Progenitor cell of endocrine pancreas (in vitro differentiated cells): Measurements from ENCODE around the gene LUC7L3. TPM values are rescaled to one million over a fixed set of nuclear protein-coding genes. Genes with fewer than 3 reads are reported as not detected.

Experiments
- DNase-seq: peaks from one replicate; pipeline ENCODE4 v3.0.0; 2021; ENCODE audit warnings: low spot score; ENCODE audit not compliant: unreplicated experiment
- H3K27ac Mint-ChIP-seq: 2 replicates; pipeline ENCODE4 v1.8.0; 2021; ENCODE audit warnings: mild to moderate bottlenecking, moderate library complexity, mixed read lengths
- H3K27me3 Mint-ChIP-seq: 2 replicates; pipeline ENCODE4 v1.8.0; 2021; ENCODE audit warnings: mixed read lengths
- H3K36me3 Mint-ChIP-seq: 2 replicates; pipeline ENCODE4 v1.8.0; 2022; ENCODE audit warnings: mixed read lengths; ENCODE audit not compliant: insufficient read depth
- H3K4me1 Mint-ChIP-seq: 2 replicates; pipeline ENCODE4 v1.8.0; 2021; ENCODE audit warnings: low read depth, mixed read lengths
- H3K4me3 Mint-ChIP-seq: 2 replicates; pipeline ENCODE4 v1.8.0; 2021; ENCODE audit warnings: low read depth, mild to moderate bottlenecking, moderate library complexity, mixed read lengths
- H3K9me3 Mint-ChIP-seq: 2 replicates; pipeline ENCODE4 v1.8.0; 2021; ENCODE audit warnings: low read depth, mixed read lengths
- total RNA-seq: library from RNA; stranded (reverse); gene quantifications from 2 replicates; pipeline ENCODE4 v1.2.1, GENCODE V29; 2021
- TF ChIP-seq, protein P1 (sequence below): fragments of 200-600 bp; sonication (generic); IDR thresholded peaks from one replicate; pipeline ENCODE4 v1.5.0; 2021; ENCODE audit warnings: antibody characterized with exemption, mild to moderate bottlenecking; ENCODE audit not compliant: unreplicated experiment

Gene LUC7L3
- total RNA-seq, 1 donor from 2014 or later: 168 TPM

GRCh38 chr17:50779747-50780353, 60.4 kb downstream of the LUC7L3 start:
- H3K36me3 Mint-ChIP-seq: no peaks in the 10 kb centered on the region
- no peak for DNase-seq
- H3K4me3 Mint-ChIP-seq: no peak overlapping the region
- no peaks in the 10 kb centered on the region for H3K27me3 Mint-ChIP-seq
- H3K27ac Mint-ChIP-seq: no peak overlapping the region
- TF ChIP-seq, protein P1, sequence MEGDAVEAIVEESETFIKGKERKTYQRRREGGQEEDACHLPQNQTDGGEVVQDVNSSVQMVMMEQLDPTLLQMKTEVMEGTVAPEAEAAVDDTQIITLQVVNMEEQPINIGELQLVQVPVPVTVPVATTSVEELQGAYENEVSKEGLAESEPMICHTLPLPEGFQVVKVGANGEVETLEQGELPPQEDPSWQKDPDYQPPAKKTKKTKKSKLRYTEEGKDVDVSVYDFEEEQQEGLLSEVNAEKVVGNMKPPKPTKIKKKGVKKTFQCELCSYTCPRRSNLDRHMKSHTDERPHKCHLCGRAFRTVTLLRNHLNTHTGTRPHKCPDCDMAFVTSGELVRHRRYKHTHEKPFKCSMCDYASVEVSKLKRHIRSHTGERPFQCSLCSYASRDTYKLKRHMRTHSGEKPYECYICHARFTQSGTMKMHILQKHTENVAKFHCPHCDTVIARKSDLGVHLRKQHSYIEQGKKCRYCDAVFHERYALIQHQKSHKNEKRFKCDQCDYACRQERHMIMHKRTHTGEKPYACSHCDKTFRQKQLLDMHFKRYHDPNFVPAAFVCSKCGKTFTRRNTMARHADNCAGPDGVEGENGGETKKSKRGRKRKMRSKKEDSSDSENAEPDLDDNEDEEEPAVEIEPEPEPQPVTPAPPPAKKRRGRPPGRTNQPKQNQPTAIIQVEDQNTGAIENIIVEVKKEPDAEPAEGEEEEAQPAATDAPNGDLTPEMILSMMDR: no peak
- no peaks in the 10 kb centered on the region for H3K9me3 Mint-ChIP-seq
- no peaks in the 10 kb centered on the region for H3K4me1 Mint-ChIP-seq

DNA sequence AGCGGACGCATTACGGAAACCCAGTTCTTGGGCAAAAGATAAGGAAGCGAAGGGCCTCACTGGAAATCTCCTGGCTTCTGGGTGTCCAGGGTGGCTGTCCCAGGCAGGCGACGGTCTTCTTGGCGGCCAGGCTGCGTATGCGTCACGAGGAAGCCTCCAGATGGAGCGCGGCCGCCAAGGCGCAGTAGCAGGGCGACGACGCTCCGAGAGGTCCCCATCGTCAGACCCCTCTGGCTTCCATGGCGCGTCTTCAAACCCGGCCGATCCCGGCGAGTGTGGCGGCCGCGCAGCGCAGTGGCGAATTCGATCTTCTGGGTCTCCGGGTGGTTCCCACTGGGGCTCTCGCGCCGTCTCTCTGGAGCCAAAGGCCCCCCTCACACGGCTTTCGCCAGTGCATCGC, 61.8 kb downstream of the LUC7L3 start:
- Mint-ChIP-seq H3K36me3 (no peaks in the 10 kb centered on the region), H3K4me3 (no peak overlapping the region), H3K9me3 (no peaks in the 10 kb centered on the region), H3K27me3 (no peaks in the 10 kb centered on the region), H3K27ac (no peak overlapping the region), H3K4me1 (no peaks in the 10 kb centered on the region)
- DNase-seq: no peak
- TF ChIP-seq, protein P1: no peak

- no peaks in the 10 kb centered on the region for H3K36me3 Mint-ChIP-seq
- H3K9me3 Mint-ChIP-seq: no peaks in the 10 kb centered on the region
- TF ChIP-seq, protein P1: peak; percentile 96
- peak overlapping the region; percentile 2 for H3K27ac Mint-ChIP-seq
- peak; percentile 85 for DNase-seq
- no peak overlapping the region for H3K4me3 Mint-ChIP-seq
- no peaks in the 10 kb centered on the region for H3K27me3 Mint-ChIP-seq
- no peaks in the 10 kb centered on the region for H3K4me1 Mint-ChIP-seq
Observed at GRCh38 chr17:50783193-50783660, 63.8 kb downstream of the LUC7L3 start.

- Mint-ChIP-seq H3K27ac (peak overlapping the region; percentile 2), H3K27me3 (no peaks in the 10 kb centered on the region), H3K36me3 (no peaks in the 10 kb centered on the region), H3K4me1 (no peaks in the 10 kb centered on the region), H3K4me3 (no peak overlapping the region), H3K9me3 (no peaks in the 10 kb centered on the region)
- TF ChIP-seq, protein P1: no peak
- DNase-seq: no peak
Observed at GRCh38 chr17:50783905-50784304, 64.5 kb downstream of the LUC7L3 start.

DNA sequence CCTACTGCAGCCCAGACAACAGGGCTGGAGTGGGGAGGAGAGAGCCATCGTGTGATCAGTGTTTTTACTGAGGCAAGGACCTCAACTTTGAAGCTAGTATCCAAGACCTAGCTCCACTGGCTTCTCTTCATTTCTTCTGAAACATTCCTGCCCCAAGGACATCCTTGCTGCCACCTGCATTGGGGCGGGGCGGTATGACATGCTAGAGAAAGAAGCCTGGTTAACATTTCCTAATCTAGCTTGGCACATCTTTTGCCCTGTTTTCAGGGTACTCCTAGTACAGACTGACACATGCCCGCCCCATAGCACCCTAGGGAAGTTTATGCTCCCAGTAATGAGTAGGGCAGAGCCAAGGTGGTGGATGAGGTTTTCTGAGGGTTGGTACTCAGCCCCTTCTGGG, 65.7 kb downstream of the LUC7L3 start:
- TF ChIP-seq, protein P1: no peak
- H3K27ac Mint-ChIP-seq: no peak overlapping the region
- H3K27me3 Mint-ChIP-seq: no peaks in the 10 kb centered on the region
- H3K36me3 Mint-ChIP-seq: no peaks in the 10 kb centered on the region
- DNase-seq: no peak
- H3K4me3 Mint-ChIP-seq: no peak overlapping the region
- H3K4me1 Mint-ChIP-seq: no peaks in the 10 kb centered on the region
- no peaks in the 10 kb centered on the region for H3K9me3 Mint-ChIP-seq
